Islet of Langerhans (tissue), 1 donor: Measurements from ENCODE around the gene RNF168.
"Not testable (repeated sequence)": the region's sequence is repeated elsewhere in the genome, so short reads cannot be mapped to it uniquely, and the experiment has no call there.

ENCODE experiments used
- FAIRE-seq: peaks from one replicate; lab custom pipeline; 2011; peaks lifted over from hg19 to GRCh38; lab: Jason Lieb, UNC

RNF168 gene

GRCh38 chr3:196514913-196515621, 11.5 kb upstream of the RNF168 start, which contains the start of gene SMCO1:
SMCO1 (minus strand) TSS chr3:196515346; CDS start chr3:196515209, 137 bp downstream.
- FAIRE-seq: no peak

DNA sequence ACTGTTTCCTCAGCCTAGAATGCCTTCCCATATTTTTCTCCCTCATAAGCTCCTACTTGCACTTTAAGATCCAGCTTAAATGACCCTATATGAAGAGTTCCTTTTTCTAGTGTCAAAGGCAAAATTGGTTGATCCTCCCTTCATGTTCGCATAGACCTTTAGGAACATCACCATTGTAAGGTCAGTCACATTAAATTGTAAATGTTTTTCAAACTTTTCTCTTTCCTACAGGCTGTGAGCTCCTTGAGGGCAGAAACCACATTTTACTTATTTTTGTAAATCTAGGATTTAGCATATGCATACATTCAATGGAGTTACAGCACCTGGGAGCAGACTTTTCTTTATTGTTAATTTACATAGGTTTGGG, 10.8 kb upstream of the RNF168 start:
- no peak for FAIRE-seq

- FAIRE-seq: no peak
Observed at GRCh38 chr3:196513697-196514349, 10.3 kb upstream of the RNF168 start.

DNA sequence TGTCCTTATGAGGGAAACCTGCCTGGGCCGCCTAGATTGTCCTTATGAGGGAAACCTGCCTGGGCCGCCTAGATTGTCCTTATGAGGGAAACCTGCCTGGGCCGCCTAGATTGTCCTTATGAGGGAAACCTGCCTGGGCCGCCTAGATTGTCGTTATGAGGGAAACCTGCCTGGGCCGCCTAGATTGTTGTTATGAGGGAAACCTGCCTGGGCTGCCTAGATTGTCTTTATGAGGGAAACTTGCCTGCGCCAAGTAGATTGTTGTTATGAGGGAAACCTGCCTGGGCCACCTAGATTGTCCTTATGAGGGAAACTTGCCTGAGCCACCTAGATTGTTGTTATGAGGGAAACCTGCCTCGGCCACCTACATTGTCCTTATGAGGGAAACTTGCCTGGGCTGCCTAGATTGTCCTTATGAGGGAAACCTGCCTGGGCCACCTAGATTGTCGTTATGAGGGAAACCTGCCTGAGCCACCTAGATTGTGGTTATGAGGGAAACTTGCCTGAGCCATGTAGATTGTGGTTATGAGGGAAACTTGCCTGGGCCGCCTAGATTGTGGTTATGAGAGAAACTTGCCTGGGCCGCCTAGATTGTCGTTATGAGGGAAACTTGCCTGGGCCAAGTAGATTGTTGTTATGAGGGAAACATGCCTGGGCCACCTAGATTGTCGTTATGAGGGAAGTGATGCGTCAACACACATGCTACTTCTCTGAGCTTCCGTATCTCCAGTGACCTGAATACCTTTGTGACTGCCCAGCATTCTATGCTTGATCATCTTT, 8.3 kb upstream of the RNF168 start:
- FAIRE-seq: not testable (repeated sequence)

GRCh38 chr3:196511108-196511507, 7.5 kb upstream of the RNF168 start:
- not testable (repeated sequence) for FAIRE-seq

DNA sequence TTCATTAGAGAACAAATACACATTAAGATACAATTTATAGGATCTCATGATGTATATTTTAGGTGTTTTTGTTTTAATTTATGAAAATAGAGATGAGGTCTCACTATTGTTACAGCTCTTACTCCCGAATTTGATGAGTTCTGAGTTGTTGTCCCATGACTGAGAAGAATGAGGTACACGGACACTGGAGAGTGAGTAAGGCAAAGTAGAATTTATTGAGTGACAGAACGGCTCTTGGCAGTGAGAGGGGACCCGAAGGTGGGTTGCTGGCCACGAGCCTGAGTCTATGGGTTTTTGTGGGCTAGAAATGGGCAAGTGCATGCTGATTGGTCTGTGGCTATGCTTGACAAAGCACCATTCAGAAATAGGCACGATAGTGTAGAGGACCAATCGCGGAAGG, 3.1 kb upstream of the RNF168 start:
- no peak for FAIRE-seq

DNA sequence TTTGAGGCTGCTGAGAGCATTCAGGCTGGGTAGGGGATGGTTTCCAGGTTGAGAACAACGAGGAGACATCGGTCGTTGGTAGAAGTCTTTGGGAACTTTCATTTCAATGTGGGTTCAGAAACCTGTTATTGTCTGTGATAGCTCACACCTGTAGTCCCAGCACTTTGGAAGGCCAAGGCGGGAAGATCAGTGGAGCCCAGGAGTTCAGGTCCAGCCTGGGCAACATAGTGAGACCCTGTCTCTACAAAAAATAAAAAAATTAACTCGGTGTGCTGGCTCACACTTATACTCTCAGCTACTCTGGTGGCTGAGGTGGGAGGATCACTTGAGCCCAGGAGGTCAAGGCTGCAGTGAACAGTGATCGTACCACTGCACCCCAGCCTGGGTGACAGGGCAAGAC, 988 bp upstream of the RNF168 start:
- FAIRE-seq: no peak

DNA sequence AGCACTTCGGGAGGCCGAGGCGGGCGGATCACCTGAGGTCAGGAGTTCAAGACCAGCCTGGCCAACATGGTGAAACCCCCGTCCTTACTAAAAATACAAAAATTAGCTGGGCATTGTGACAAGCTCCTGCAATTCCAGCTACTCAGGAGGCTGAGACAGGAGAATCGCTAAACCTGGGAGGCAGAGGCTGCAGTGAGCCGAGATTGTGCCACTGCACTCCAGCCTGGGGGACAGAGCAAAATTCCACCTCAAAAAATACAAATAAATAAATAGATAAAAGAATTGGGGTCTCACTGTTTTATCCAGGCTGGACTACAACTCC, 470 bp upstream of the RNF168 start:
- not testable (repeated sequence) for FAIRE-seq

- no peak for FAIRE-seq
Observed at GRCh38 chr3:196502775-196503195, 783 bp downstream of the RNF168 start.

GRCh38 chr3:196501316-196502044, 2.1 kb downstream of the RNF168 start:
- no peak for FAIRE-seq

GRCh38 chr3:196499807-196500524, 3.6 kb downstream of the RNF168 start:
- no peak for FAIRE-seq

- FAIRE-seq: no peak
Observed at GRCh38 chr3:196499061-196499460, 4.5 kb downstream of the RNF168 start.

GRCh38 chr3:196498297-196498696, 5.3 kb downstream of the RNF168 start:
- FAIRE-seq: no peak

DNA sequence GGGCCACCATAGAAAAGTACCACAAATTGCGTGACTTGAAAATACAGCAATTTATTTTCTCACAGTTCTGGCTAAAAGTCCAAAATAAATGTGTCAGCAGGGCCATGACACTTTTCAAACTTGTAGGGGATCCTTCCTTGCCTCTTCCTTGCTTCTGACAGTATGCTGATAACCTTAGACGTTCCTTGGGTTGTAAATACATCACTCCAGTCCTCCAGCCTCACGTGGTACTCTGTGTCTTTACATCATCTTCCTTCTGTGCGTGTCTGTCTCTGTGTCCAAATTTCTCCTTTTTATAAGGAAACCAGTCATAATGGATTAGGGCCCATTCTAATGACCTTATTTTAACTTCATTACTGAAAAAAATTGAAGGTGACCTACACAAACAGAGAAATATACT, 7.4 kb downstream of the RNF168 start:
- no peak for FAIRE-seq

DNA sequence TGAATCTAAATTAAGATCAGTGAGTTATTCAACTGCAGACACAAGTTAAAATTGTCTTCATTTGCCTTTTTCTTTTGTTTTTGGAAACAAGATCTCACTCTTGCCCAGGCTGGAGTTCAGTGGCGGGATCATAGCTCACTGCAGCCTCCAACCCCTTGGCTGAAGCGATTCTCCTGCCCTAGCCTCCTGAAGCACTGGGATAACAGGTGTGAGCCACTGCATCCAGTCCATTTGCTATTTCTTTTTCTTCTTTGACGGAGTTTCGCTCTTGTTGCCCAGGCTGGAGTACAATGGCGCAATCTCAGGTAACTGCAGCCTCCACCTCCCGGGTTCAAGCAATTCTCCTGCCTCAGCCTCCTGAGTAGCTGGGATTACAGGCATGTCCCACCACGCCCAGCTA, 10.3 kb downstream of the RNF168 start:
- FAIRE-seq: no peak

DNA sequence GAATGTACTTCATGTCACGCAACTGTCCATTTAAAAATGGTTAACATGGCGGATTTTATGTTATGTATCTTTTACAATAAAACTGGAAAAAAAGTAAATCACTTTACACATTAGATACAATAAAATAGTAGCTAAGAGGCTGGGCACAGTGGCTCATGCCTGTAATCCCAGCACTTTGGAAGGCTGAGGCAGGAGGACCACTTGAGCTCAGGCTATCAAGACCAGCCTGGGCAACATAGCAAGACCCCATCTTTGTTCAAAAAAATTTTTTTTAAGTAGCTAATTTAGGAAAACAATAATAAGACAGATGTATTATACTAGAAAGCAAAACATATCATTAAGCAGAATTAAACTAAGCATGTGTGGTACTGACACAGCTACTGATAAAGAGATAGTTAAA, 11.5 kb downstream of the RNF168 start:
- FAIRE-seq: no peak

- FAIRE-seq: no peak
Observed at GRCh38 chr3:196489747-196490146, 13.8 kb downstream of the RNF168 start.

DNA sequence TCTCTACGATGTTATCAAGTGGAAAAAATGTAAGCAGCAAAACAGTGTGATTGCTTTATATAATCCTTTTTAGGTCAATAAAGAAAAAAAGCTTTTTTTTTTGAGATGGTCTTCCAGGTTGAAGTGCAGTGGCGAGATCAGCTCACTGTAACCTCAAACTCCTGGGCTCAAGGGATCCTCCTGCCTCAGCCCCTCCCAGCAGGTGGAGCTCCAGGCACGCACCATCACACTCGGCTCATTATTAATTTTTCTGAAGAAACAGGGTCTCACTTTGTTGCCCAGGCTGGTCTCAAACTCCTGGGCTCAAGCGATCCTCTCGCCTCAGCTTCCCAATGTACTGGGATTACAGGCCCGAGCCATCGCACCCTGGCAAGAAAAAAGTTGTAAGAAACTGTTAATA, 17.3 kb downstream of the RNF168 start:
- FAIRE-seq: no peak

- FAIRE-seq: no peak
Observed at GRCh38 chr3:196477678-196478077, 25.9 kb downstream of the RNF168 start.

GRCh38 chr3:196472286-196472685, 31.3 kb downstream of the RNF168 start:
- FAIRE-seq: no peak

DNA sequence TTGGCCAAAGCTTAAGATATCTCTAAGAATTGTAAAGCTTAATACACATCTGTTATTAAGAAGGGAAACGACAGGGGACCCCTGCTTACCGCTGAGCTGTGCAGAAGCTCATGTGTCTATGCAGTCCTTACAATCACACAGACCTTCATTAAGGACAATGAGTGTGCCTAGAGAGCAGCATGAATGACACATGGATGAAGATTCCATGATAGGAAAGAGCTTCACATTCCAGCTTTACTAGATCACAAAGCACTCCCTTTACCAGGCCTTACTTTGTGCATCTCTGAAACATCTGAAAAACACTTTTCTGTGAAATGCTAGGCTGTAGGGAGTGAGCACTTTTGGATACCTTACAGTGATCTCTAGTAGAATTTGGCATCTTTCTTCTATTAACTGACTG, 32.0 kb downstream of the RNF168 start:
- FAIRE-seq: no peak

GRCh38 chr3:196470182-196470581, 33.4 kb downstream of the RNF168 start:
- FAIRE-seq: not testable (repeated sequence)
